Omental fat pad (tissue), 4 donors: ENCODE data around the gene LRRC18. TPM values are rescaled to one million over a fixed set of nuclear protein-coding genes. Genes with fewer than 3 reads are reported as not detected.

Source experiments
- ATAC-seq: fragments of 150-250 bp; one replicate; pipeline ENCODE4 v1.9.1; 2016; ENCODE audit warnings: mild to moderate bottlenecking, moderate library complexity; ENCODE audit not compliant: low FRiP score
- DNase-seq: peaks from one replicate; pipeline ENCODE4 v3.0.0-alpha.2; 2019; ENCODE audit warnings: low spot score
- CTCF ChIP-seq, 3 donors: fragments of 450-650 bp; IDR thresholded peaks; one replicate each; pipeline ENCODE4 v1.5.1; 2016 to 2017; ENCODE audit warnings: antibody characterized with exemption in 3 of 3, mild to moderate bottlenecking in 3 of 3, moderate library complexity in 2 of 3
- small RNA-seq: library from RNA; depleted of rRNA; stranded (forward); fragments of <200 nt; gene quantifications from one replicate; pipeline ENCODE3, GENCODE V24; 2016
- total RNA-seq, 4 donors: library from RNA; depleted of rRNA; stranded (reverse); fragments of >200 nt; gene quantifications; one replicate each; pipeline ENCODE4 v1.1.0, GENCODE V29; 2016

The LRRC18 gene
- total RNA-seq, 4 donors from 2014 or later = not detected

- no peak for TF ChIP-seq CTCF (IDR thresholded peaks at IDR 0.05)
- ATAC-seq (no peak), DNase-seq (no peak)
Observed at GRCh38 chr10:48879451-48879850, 60.2 kb downstream of the LRRC18 start.

- TF ChIP-seq CTCF (IDR thresholded peaks at IDR 0.05) = no peak
- DNase-seq = no peak
- no peak for ATAC-seq
Observed at GRCh38 chr10:48878091-48878490, 61.5 kb downstream of the LRRC18 start.

- no peak for TF ChIP-seq CTCF (IDR thresholded peaks at IDR 0.05)
- ATAC-seq (no peak), DNase-seq (no peak)
Observed at GRCh38 chr10:48872234-48872633, 67.4 kb downstream of the LRRC18 start.

Small RNA genes lying within 50 kb of the gene (small RNA-seq; reads per million reads assigned to genes)
- not detected for gene MIR4294

Other genes starting within 250 kb of the LRRC18 start
- 10 to 100 TPM; 11.8 to 26.2 (median 19.7) TPM for gene VSTM4, start 175.7 kb upstream of the LRRC18 start, total RNA-seq
- not detected for gene FAM170B, start 194.2 kb upstream of the LRRC18 start, total RNA-seq
- gene TMEM273, start 248.6 kb upstream of the LRRC18 start, total RNA-seq = 10 to 100 TPM; 12.2 to 74.4 (median 34.1) TPM